Measurements from ENCODE around the gene UCHL5.

- TF ChIP-seq EZH2 (IDR thresholded peaks at IDR 0.05; ENCODE audit: low read length, missing control alignments) (no peak), CTCF (conservative IDR thresholded peaks at IDR 0.05 in 1 of 2, IDR thresholded peaks at IDR 0.05 in 1 of 2; ENCODE audit: low read depth in 1 of 2, low read length in 2 of 2) (peak in 1 of 2 donors; percentile 18)
These were observed 60.6 kb downstream of the UCHL5 start for GRCh38 chr1:192998536-192998935.

All from fibroblast of lung (primary cell).